Measurements from ENCODE around the gene FAT1.
"Not testable (repeated sequence)": the region's sequence is repeated elsewhere in the genome, so short reads cannot be mapped to it uniquely, and the experiment has no call there.

FAT1 gene

GRCh38 chr4:186761393-186761792 is 37.7 kb upstream of the FAT1 start:
- TF ChIP-seq LEF1 (IDR thresholded peaks at IDR 0.05; ENCODE audit: borderline replicate concordance): no peak
- no peak for TF ChIP-seq SP1 (IDR thresholded peaks at IDR 0.05)
- ChIA-PET CTCF (no interaction called here), POLR2A (no interaction called here)
- DNase-seq (ENCODE audit: extremely low spot score): no peak

GRCh38 chr4:186760576-186760975 is 36.9 kb upstream of the FAT1 start:
- CTCF ChIA-PET: interaction anchor here (0.6 kb wide), 1 partner anchor 1586 kb away, joined by 8 read pairs; no protein-coding TSS in a partner anchor
- DNase-seq (ENCODE audit: extremely low spot score): no peak
- TF ChIP-seq HDGF (IDR thresholded peaks at IDR 0.05; ENCODE audit: borderline replicate concordance) (no peak), FOXK2 (IDR thresholded peaks at IDR 0.05) (no peak), L3MBTL2 (conservative IDR thresholded peaks at IDR 0.05) (no peak), NFRKB (IDR thresholded peaks at IDR 0.05) (no peak), FOXA1 (IDR thresholded peaks at IDR 0.05) (no peak), SUZ12 (IDR thresholded peaks at IDR 0.05) (no peak), FOXM1 (IDR thresholded peaks at IDR 0.05; ENCODE audit: borderline replicate concordance) (no peak), ZNF384 (IDR thresholded peaks at IDR 0.05) (no peak), TARDBP (IDR thresholded peaks at IDR 0.05) (no peak), BHLHE40 (IDR thresholded peaks at IDR 0.05; ENCODE audit: borderline replicate concordance) (no peak), LEF1 (IDR thresholded peaks at IDR 0.05; ENCODE audit: borderline replicate concordance) (no peak), CTBP1 (IDR thresholded peaks at IDR 0.05; ENCODE audit: borderline replicate concordance) (no peak), ARNT (IDR thresholded peaks at IDR 0.05) (no peak), SP1 (IDR thresholded peaks at IDR 0.05) (no peak), ELF4 (IDR thresholded peaks at IDR 0.05) (no peak)
- TF ChIP-seq, protein P1, sequence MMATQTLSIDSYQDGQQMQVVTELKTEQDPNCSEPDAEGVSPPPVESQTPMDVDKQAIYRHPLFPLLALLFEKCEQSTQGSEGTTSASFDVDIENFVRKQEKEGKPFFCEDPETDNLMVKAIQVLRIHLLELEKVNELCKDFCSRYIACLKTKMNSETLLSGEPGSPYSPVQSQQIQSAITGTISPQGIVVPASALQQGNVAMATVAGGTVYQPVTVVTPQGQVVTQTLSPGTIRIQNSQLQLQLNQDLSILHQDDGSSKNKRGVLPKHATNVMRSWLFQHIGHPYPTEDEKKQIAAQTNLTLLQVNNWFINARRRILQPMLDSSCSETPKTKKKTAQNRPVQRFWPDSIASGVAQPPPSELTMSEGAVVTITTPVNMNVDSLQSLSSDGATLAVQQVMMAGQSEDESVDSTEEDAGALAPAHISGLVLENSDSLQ (IDR thresholded peaks at IDR 0.05): no peak
- POLR2A ChIA-PET: no interaction called here

GRCh38 chr4:186759990-186760389 is 36.3 kb upstream of the FAT1 start:
- CTCF ChIA-PET: interaction anchor here (0.6 kb wide), 1 partner anchor 1586 kb away, joined by 8 read pairs; no protein-coding TSS in a partner anchor
- POLR2A ChIA-PET: no interaction called here
- no peak for DNase-seq (ENCODE audit: extremely low spot score)
- no peak for TF ChIP-seq FOXM1 (IDR thresholded peaks at IDR 0.05; ENCODE audit: borderline replicate concordance)
- no peak for TF ChIP-seq ARNT (IDR thresholded peaks at IDR 0.05)
- no peak for TF ChIP-seq SP1 (IDR thresholded peaks at IDR 0.05)
- no peak for TF ChIP-seq LEF1 (IDR thresholded peaks at IDR 0.05; ENCODE audit: borderline replicate concordance)
- TF ChIP-seq FOXK2 (IDR thresholded peaks at IDR 0.05): no peak
- TF ChIP-seq FOXA1 (IDR thresholded peaks at IDR 0.05): no peak
- TF ChIP-seq, protein P1 (IDR thresholded peaks at IDR 0.05): no peak
- no peak for TF ChIP-seq TARDBP (IDR thresholded peaks at IDR 0.05)
- no peak for TF ChIP-seq HDGF (IDR thresholded peaks at IDR 0.05; ENCODE audit: borderline replicate concordance)
- TF ChIP-seq NFRKB (IDR thresholded peaks at IDR 0.05): no peak
- no peak for TF ChIP-seq SUZ12 (IDR thresholded peaks at IDR 0.05)
- TF ChIP-seq CTBP1 (IDR thresholded peaks at IDR 0.05; ENCODE audit: borderline replicate concordance): no peak
- TF ChIP-seq ZNF384 (IDR thresholded peaks at IDR 0.05): no peak
- TF ChIP-seq L3MBTL2 (conservative IDR thresholded peaks at IDR 0.05): no peak

DNA sequence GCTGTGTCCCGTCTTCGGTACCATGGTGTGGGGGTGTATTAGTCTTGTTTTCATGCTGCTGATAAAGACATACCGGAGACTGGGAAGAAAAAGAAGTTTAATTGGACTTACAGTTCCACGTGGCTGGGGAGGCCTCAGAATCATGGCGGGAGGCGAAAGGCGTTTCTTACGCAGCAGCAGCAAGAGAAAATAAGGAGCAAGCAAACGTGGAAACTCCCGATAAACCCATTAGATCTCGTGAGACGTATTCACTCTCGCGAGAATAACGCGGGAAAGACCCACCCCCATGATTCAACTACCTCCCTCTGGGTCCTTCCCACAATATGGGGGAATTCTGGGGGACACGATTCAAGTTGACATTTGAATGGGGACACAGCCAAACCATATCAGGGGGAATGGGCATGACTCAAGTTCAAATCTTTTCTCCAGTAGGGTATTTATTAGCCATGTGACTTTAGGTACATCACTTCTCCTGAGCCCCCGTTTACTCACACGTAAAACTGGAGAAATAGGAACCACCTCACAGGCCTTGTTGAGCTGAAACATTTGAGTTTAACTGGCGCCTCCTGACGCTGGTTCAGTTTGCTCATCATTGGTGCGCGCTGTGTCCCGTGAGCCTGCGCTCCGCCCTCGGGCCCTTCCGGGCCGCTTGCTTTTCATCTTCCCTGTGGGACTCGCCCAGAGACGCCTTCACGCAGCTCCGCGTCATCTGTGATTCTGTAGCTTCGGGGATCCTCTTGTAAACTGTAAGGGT is 35.5 kb upstream of the FAT1 start:
- CTCF ChIA-PET: no interaction called here

GRCh38 chr4:186757696-186758355 is 34.2 kb upstream of the FAT1 start:
- ChIA-PET CTCF (interaction anchor here (0.6 kb wide), 1 partner anchor 885 kb away, joined by 3 read pairs; no protein-coding TSS in a partner anchor), POLR2A (no interaction called here)
- DNase-seq (ENCODE audit: extremely low spot score): no peak
- TF ChIP-seq FOXM1 (IDR thresholded peaks at IDR 0.05; ENCODE audit: borderline replicate concordance) (no peak), NFRKB (IDR thresholded peaks at IDR 0.05) (no peak), FOXK2 (IDR thresholded peaks at IDR 0.05) (no peak), L3MBTL2 (conservative IDR thresholded peaks at IDR 0.05) (no peak), LEF1 (IDR thresholded peaks at IDR 0.05; ENCODE audit: borderline replicate concordance) (no peak), ZNF384 (IDR thresholded peaks at IDR 0.05) (no peak), HDGF (IDR thresholded peaks at IDR 0.05; ENCODE audit: borderline replicate concordance) (no peak), SP1 (IDR thresholded peaks at IDR 0.05) (no peak), ELF4 (IDR thresholded peaks at IDR 0.05) (no peak), TARDBP (IDR thresholded peaks at IDR 0.05) (no peak), SUZ12 (IDR thresholded peaks at IDR 0.05) (no peak), CTBP1 (IDR thresholded peaks at IDR 0.05; ENCODE audit: borderline replicate concordance) (no peak), FOXA1 (IDR thresholded peaks at IDR 0.05) (no peak), BHLHE40 (IDR thresholded peaks at IDR 0.05; ENCODE audit: borderline replicate concordance) (no peak)
- TF ChIP-seq, protein P1 (IDR thresholded peaks at IDR 0.05): no peak

More for the DNA sequence above, 35.5 kb upstream of the FAT1 start:
- no peak for DNase-seq (ENCODE audit: extremely low spot score)
- TF ChIP-seq L3MBTL2 (conservative IDR thresholded peaks at IDR 0.05): no peak
- no peak for TF ChIP-seq SP1 (IDR thresholded peaks at IDR 0.05)
- no peak for TF ChIP-seq CTBP1 (IDR thresholded peaks at IDR 0.05; ENCODE audit: borderline replicate concordance)
- TF ChIP-seq FOXK2 (IDR thresholded peaks at IDR 0.05): no peak
- no peak for TF ChIP-seq NFRKB (IDR thresholded peaks at IDR 0.05)
- no peak for TF ChIP-seq TARDBP (IDR thresholded peaks at IDR 0.05)
- no peak for TF ChIP-seq FOXA1 (IDR thresholded peaks at IDR 0.05)
- no peak for TF ChIP-seq FOXM1 (IDR thresholded peaks at IDR 0.05; ENCODE audit: borderline replicate concordance)
- no peak for TF ChIP-seq ZNF384 (IDR thresholded peaks at IDR 0.05)
- TF ChIP-seq HDGF (IDR thresholded peaks at IDR 0.05; ENCODE audit: borderline replicate concordance): no peak
- no peak for TF ChIP-seq SUZ12 (IDR thresholded peaks at IDR 0.05)
- no peak for TF ChIP-seq BHLHE40 (IDR thresholded peaks at IDR 0.05; ENCODE audit: borderline replicate concordance)
- POLR2A ChIA-PET: no interaction called here

GRCh38 chr4:186756550-186756949 is 32.9 kb upstream of the FAT1 start:
- POLR2A ChIA-PET; CTCF ChIA-PET; DNase-seq (ENCODE audit: extremely low spot score): not testable (repeated sequence)
